ENCODE measurements around the gene LRP1.

GRCh38 chr12:57195611-57196371, 67.5 kb downstream of the LRP1 start:
- no peak for TF ChIP-seq POLR2A (IDR thresholded peaks at IDR 0.05; ENCODE audit: low read depth, low read length)
- TF ChIP-seq POLR2AphosphoS5 (IDR thresholded peaks at IDR 0.05; ENCODE audit: low read depth, low read length): no peak
- TF ChIP-seq TAF1 (IDR thresholded peaks at IDR 0.05; ENCODE audit: borderline replicate concordance, low read depth, low read length): no peak

All from GM12892 (cell line).